ENCODE results near the gene LEMD2. TPM values are rescaled to one million over a fixed set of nuclear protein-coding genes. Genes with fewer than 3 reads are reported as not detected.

LEMD2 gene
- polyA plus RNA-seq, 3 donors: 11.4 to 59.5 (median 13.8) TPM

GRCh38 chr6:33744001-33744848 is 44.7 kb downstream of the LEMD2 start:
- peaks cover 13% of the 10 kb centered on the region for H3K4me1 Mint-ChIP-seq
- intact Hi-C loops (cut with micrococcal nuclease): no loop called here
- Histone ChIP-seq H3K36me3 (replicated peaks in 1 of 2; ENCODE audit: control insufficient read depth in 1 of 2, insufficient read depth in 2 of 2, low read length in 2 of 2) (no peaks in the 10 kb centered on the region), H3K27me3 (ENCODE audit: control insufficient read depth in 2 of 2, insufficient read depth in 2 of 2, low read length in 2 of 2) (no peaks in the 10 kb centered on the region), H3K4me2 (replicated peaks; ENCODE audit: extremely low read depth, low read length, poor library complexity, severe bottlenecking) (no peak overlapping the region), H3K79me2 (ENCODE audit: insufficient read depth, low read length) (no peaks in the 10 kb centered on the region), H4K20me1 (ENCODE audit: insufficient read depth, low read length) (no peaks in the 10 kb centered on the region), H3K27ac (ENCODE audit: low read depth in 1 of 2, low read length in 2 of 2) (no peak overlapping the region), H3K9me3 (replicated peaks in 1 of 2; ENCODE audit: control insufficient read depth in 1 of 2, insufficient read depth in 1 of 2, low read length in 2 of 2) (no peaks in the 10 kb centered on the region), H3K4me1 (ENCODE audit: control insufficient read depth in 1 of 2, insufficient read depth in 2 of 2, low read length in 2 of 2) (peaks cover 8 to 12% of the 10 kb centered on the region in 2 donors), H3K4me3 (replicated peaks in 1 of 3; ENCODE audit: low read depth in 2 of 3, low read length in 3 of 3) (no peak overlapping the region), H3K9ac (ENCODE audit: insufficient read depth, low read length, poor library complexity, severe bottlenecking) (no peak overlapping the region), H2AFZ (ENCODE audit: insufficient read depth, low read depth, low read length, poor library complexity, severe bottlenecking) (no peak overlapping the region)
- H3K27ac Mint-ChIP-seq: no peak overlapping the region
- WGBS (ENCODE audit: insufficient coverage): 40% methylated on average over 8 of the region's 11 CpGs
- H3K36me3 Mint-ChIP-seq: no peaks in the 10 kb centered on the region
- TF ChIP-seq CTCF (IDR thresholded peaks at IDR 0.05): peak; percentile 80
- peak; percentile 33 to 53 (median 41) for DNase-seq
- no peak overlapping the region for H3K4me3 Mint-ChIP-seq
- H3K9me3 Mint-ChIP-seq: no peaks in the 10 kb centered on the region
- H3K27me3 Mint-ChIP-seq (ENCODE audit: low read depth in 3 of 3): peaks cover 0 to 14% (median 4%) of the 10 kb centered on the region in 3 donors

GRCh38 chr6:33742837-33743236 is 46.1 kb downstream of the LEMD2 start:
- WGBS (ENCODE audit: insufficient coverage): 86% methylated on average over 7 of the region's 7 CpGs
- Mint-ChIP-seq H3K36me3 (no peaks in the 10 kb centered on the region), H3K27me3 (ENCODE audit: low read depth in 3 of 3) (peaks cover 0 to 10% (median 4%) of the 10 kb centered on the region in 3 donors)

More at GRCh38 chr6:33742837-33743236, 46.1 kb downstream of the LEMD2 start:
- Histone ChIP-seq H3K9me3 (replicated peaks in 1 of 2; ENCODE audit: control insufficient read depth in 1 of 2, insufficient read depth in 1 of 2, low read length in 2 of 2) (no peaks in the 10 kb centered on the region), H3K27me3 (ENCODE audit: control insufficient read depth in 2 of 2, insufficient read depth in 2 of 2, low read length in 2 of 2) (no peaks in the 10 kb centered on the region), H3K9ac (ENCODE audit: insufficient read depth, low read length, poor library complexity, severe bottlenecking) (no peak overlapping the region), H3K27ac (ENCODE audit: low read depth in 1 of 2, low read length in 2 of 2) (no peak overlapping the region), H2AFZ (ENCODE audit: insufficient read depth, low read depth, low read length, poor library complexity, severe bottlenecking) (no peak overlapping the region), H3K4me2 (replicated peaks; ENCODE audit: extremely low read depth, low read length, poor library complexity, severe bottlenecking) (no peak overlapping the region), H3K4me3 (replicated peaks in 1 of 3; ENCODE audit: low read depth in 2 of 3, low read length in 3 of 3) (no peak overlapping the region), H3K79me2 (ENCODE audit: insufficient read depth, low read length) (no peaks in the 10 kb centered on the region), H3K4me1 (ENCODE audit: control insufficient read depth in 1 of 2, insufficient read depth in 2 of 2, low read length in 2 of 2) (peaks cover 8 to 12% of the 10 kb centered on the region in 2 donors), H3K36me3 (replicated peaks in 1 of 2; ENCODE audit: control insufficient read depth in 1 of 2, insufficient read depth in 2 of 2, low read length in 2 of 2) (no peaks in the 10 kb centered on the region), H4K20me1 (ENCODE audit: insufficient read depth, low read length) (no peaks in the 10 kb centered on the region)
- intact Hi-C loops (cut with micrococcal nuclease): no loop called here
- no peak for TF ChIP-seq CTCF (IDR thresholded peaks at IDR 0.05)
- Mint-ChIP-seq H3K4me1 (peaks cover 13% of the 10 kb centered on the region), H3K4me3 (no peak overlapping the region), H3K9me3 (no peaks in the 10 kb centered on the region), H3K27ac (no peak overlapping the region)
- DNase-seq: no peak

Measured in CD14-positive monocyte (primary cell).